ENCODE results near the gene HECTD1.
"Not testable (repeated sequence)": the region's sequence is repeated elsewhere in the genome, so short reads cannot be mapped to it uniquely, and the experiment has no call there.

The HECTD1 gene

DNA sequence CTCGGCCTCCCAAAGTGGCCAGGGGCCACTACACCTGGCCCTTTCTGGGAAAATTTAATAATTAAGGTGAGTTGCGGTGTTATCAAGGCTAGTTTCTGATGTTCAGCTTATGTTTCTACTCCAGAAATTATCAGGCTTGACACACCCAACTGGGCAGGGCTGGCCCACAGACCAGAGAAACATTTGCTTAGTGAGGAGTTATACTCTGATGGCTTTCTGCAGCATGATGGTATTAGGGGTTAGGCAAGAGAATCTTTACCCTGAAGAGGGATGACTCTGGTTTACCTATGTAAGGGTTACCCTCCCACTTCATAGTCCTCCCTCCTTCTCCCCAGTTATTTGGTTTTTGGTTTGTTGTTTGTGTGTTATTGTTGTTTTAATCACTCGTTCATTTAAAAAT is 24.5 kb upstream of the HECTD1 start:
- TF ChIP-seq, protein P1, sequence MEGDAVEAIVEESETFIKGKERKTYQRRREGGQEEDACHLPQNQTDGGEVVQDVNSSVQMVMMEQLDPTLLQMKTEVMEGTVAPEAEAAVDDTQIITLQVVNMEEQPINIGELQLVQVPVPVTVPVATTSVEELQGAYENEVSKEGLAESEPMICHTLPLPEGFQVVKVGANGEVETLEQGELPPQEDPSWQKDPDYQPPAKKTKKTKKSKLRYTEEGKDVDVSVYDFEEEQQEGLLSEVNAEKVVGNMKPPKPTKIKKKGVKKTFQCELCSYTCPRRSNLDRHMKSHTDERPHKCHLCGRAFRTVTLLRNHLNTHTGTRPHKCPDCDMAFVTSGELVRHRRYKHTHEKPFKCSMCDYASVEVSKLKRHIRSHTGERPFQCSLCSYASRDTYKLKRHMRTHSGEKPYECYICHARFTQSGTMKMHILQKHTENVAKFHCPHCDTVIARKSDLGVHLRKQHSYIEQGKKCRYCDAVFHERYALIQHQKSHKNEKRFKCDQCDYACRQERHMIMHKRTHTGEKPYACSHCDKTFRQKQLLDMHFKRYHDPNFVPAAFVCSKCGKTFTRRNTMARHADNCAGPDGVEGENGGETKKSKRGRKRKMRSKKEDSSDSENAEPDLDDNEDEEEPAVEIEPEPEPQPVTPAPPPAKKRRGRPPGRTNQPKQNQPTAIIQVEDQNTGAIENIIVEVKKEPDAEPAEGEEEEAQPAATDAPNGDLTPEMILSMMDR (IDR thresholded peaks at IDR 0.05; ENCODE audit: poor library complexity, severe bottlenecking): no peak
- no peak overlapping the region for H3K4me3 ChIP-seq (ENCODE audit: severe bottlenecking)
- ATAC-seq (ENCODE audit: low read depth) (no peak), DNase-seq (ENCODE audit: low spot score) (peak; percentile 18)
- no peak overlapping the region for H3K27ac ChIP-seq (ENCODE audit: poor library complexity, severe bottlenecking)
- H3K36me3 ChIP-seq (ENCODE audit: low read depth): no peaks in the 10 kb centered on the region
- no peaks in the 10 kb centered on the region for H3K27me3 ChIP-seq (ENCODE audit: insufficient read depth, poor library complexity, severe bottlenecking)
- H3K9me3 ChIP-seq (ENCODE audit: severe bottlenecking): no peaks in the 10 kb centered on the region
- peaks cover 21% of the 10 kb centered on the region for H3K4me1 ChIP-seq (ENCODE audit: insufficient read depth, poor library complexity, severe bottlenecking)

DNA sequence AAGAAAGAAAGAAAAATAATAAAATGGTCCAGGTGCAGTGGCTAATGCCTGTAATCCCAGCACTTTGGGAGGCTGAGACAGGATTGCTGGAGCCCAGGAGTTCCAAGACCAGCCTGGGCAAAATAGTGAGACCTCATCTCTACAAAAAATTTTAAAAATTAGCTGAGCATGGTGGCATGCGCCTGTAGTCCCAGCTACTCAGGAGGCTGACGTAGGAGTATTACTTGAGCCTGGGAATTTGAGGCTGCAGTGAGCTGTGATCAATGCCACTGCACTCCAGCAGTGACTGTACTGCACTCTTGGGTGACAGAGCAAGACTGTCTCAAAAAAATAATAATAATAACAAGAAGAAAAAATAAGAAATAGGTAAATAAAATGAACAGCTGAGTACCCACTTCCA is 23.7 kb upstream of the HECTD1 start:
- H3K36me3 ChIP-seq (ENCODE audit: low read depth); H3K4me3 ChIP-seq (ENCODE audit: severe bottlenecking); H3K9me3 ChIP-seq (ENCODE audit: severe bottlenecking); ATAC-seq (ENCODE audit: low read depth); DNase-seq (ENCODE audit: low spot score); H3K27ac ChIP-seq (ENCODE audit: poor library complexity, severe bottlenecking); H3K27me3 ChIP-seq (ENCODE audit: insufficient read depth, poor library complexity, severe bottlenecking): not testable (repeated sequence)
- H3K4me1 ChIP-seq (ENCODE audit: insufficient read depth, poor library complexity, severe bottlenecking): peaks cover 21% of the 10 kb centered on the region

DNA sequence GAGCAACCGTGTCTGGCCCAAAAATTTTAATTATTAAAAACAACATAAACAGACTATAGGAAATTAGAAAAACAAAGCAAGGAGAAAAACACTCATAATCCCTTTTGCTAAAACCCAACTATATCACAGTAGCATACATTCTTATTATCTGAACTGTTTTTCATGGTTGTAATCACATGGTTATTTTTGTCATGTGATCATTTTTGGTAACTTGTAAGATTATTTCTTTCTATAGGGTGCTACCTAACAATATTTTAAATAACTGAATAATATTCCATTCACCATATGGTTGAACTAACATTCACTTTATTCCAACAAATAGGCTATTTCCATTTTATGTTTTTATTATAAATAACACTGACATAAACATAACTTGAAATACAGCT is 23.0 kb upstream of the HECTD1 start:
- H3K4me1 ChIP-seq (ENCODE audit: insufficient read depth, poor library complexity, severe bottlenecking): peaks cover 21% of the 10 kb centered on the region
- H3K27me3 ChIP-seq (ENCODE audit: insufficient read depth, poor library complexity, severe bottlenecking): no peaks in the 10 kb centered on the region
- no peak overlapping the region for H3K4me3 ChIP-seq (ENCODE audit: severe bottlenecking)
- DNase-seq (ENCODE audit: low spot score) (no peak), ATAC-seq (ENCODE audit: low read depth) (no peak)
- H3K9me3 ChIP-seq (ENCODE audit: severe bottlenecking): no peaks in the 10 kb centered on the region
- H3K27ac ChIP-seq (ENCODE audit: poor library complexity, severe bottlenecking): no peak overlapping the region
- TF ChIP-seq, protein P1 (IDR thresholded peaks at IDR 0.05; ENCODE audit: poor library complexity, severe bottlenecking): no peak
- H3K36me3 ChIP-seq (ENCODE audit: low read depth): no peaks in the 10 kb centered on the region

DNA sequence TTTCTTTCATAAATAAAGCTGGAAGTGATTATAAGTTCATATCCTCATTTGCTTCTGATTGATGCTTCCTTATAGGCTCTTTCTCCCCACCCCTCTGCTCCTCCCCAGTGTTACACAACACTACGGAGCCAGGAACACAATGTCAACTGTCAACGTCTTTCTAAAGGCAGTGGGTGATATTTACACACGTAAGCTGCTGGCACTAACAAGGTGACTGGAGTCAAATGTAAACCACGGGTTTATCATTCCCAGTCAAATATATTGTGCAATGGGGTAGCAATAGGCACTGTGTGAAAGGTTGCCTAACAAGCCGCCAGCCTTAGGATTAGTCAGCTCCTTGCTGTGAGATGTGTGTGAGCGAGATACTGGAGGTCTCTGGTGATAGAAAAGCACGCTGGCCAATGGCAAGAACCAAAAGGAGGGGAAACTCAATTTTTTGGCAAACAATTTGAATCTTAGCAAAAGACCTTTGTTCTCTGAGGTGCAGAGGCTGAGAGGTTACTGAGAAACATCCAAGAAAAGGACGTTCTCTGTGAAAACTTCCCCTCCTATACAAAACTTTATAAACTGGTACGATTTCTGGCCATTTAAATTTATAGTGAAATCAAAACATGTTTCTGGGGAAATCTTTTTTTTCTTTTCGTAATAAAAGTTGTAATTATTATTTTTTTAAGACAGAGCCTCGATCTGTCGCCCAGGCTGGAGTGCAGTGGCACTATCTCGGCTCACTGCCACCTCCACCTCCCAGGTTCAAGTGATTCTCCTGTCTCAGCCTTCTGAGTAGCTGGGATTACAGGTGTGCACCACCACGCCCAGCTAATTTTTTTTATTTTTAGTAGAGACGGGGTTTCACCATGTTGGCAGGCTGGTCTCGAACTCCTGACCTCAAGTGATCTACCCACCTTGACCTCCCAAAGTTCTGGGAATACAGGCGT is 22.3 kb upstream of the HECTD1 start:
- peaks cover 21% of the 10 kb centered on the region for H3K4me1 ChIP-seq (ENCODE audit: insufficient read depth, poor library complexity, severe bottlenecking)
- TF ChIP-seq, protein P1 (IDR thresholded peaks at IDR 0.05; ENCODE audit: poor library complexity, severe bottlenecking): no peak
- H3K27me3 ChIP-seq (ENCODE audit: insufficient read depth, poor library complexity, severe bottlenecking): no peaks in the 10 kb centered on the region
- ATAC-seq (ENCODE audit: low read depth) (peak; percentile 99), DNase-seq (ENCODE audit: low spot score) (peak; percentile 94)
- no peak overlapping the region for H3K4me3 ChIP-seq (ENCODE audit: severe bottlenecking)
- H3K36me3 ChIP-seq (ENCODE audit: low read depth): no peaks in the 10 kb centered on the region
- H3K9me3 ChIP-seq (ENCODE audit: severe bottlenecking): no peaks in the 10 kb centered on the region
- peak overlapping the region; percentile 4 for H3K27ac ChIP-seq (ENCODE audit: poor library complexity, severe bottlenecking)

DNA sequence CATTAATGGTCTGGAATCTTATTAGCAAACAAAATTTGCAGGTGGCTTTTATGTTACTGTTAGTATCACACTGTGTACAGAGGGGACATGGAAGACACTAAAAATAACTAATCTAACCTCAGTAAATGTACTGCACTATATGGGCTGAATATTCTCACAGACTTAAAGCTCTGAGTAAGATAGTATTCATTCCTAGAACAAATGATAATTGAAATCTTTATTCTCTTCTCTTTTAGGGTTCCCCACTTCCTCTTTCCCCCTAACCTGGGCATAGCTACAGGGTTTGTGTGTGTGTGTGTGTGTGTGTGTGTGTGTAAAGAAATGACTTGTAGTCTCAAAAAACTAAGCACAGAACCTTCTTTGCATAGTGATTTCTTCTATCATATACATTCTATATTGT is 21.4 kb upstream of the HECTD1 start:
- H3K27me3 ChIP-seq (ENCODE audit: insufficient read depth, poor library complexity, severe bottlenecking): no peaks in the 10 kb centered on the region
- peak overlapping the region; percentile 4 for H3K27ac ChIP-seq (ENCODE audit: poor library complexity, severe bottlenecking)
- no peaks in the 10 kb centered on the region for H3K36me3 ChIP-seq (ENCODE audit: low read depth)
- peaks cover 21% of the 10 kb centered on the region for H3K4me1 ChIP-seq (ENCODE audit: insufficient read depth, poor library complexity, severe bottlenecking)
- TF ChIP-seq, protein P1 (IDR thresholded peaks at IDR 0.05; ENCODE audit: poor library complexity, severe bottlenecking): no peak
- no peak for DNase-seq (ENCODE audit: low spot score)
- no peaks in the 10 kb centered on the region for H3K9me3 ChIP-seq (ENCODE audit: severe bottlenecking)
- no peak overlapping the region for H3K4me3 ChIP-seq (ENCODE audit: severe bottlenecking)
- no peak for ATAC-seq (ENCODE audit: low read depth)

All from RWPE2 (cell line).